Iris pigment epithelial cell (primary cell): ENCODE results near the gene BAAT.

Experiments used
- DNase-seq: peaks from one replicate; pipeline ENCODE4 v3.0.0-alpha.2; 2011; ENCODE audit warnings: low read depth

Gene BAAT

DNA sequence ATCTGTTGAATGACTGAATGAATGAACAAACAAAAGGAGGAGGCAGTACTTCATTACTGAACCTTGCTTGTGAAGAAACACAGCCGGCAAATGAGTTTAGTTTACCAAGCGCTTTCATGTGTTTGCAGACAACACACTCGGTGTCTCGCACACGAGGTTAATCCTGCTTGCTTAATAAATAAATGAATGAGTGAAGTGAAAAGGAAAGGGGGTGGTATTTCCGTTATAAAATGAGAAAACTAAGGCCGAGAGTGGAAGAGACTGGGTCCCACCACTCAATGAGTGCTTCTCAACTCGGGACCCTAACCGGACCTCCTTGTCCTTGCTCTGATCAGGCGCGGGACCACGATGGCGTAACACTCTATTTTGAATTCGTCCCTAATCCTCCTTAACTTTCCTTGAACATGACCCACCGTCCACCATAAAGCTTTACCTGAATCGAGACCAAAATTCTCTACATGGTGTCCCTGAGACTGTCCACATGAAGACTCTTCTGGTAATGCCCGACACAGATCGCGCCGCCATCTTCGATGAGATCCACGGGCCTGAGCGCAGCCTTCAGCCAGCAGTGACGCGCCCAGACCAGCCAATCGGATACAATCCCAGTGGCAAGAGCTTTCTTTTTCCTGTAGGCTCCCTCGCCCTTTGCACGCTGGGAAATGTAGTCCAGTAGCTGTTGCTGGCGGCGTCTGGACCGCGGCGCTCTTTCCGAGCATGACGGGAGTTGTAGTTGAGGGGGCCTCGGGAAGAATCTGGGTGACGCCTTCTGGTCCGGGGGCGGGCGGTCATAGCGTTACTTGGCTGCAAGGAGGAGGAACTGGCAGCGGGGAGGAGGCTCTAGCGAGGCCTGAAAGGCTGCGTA, 13.5 kb upstream of the BAAT start, which contains the start of the genes MRPL50 and ZNF189:
Gene MRPL50, minus strand, starts transcription at position 551 of the 862 bp plus-strand sequence. Its CDS starts 26 bp downstream, at position 525.
Gene ZNF189, plus strand, starts transcription at position 784 of the 862 bp plus-strand sequence. CDS start 306 bp downstream, outside the sequence.
- DNase-seq: peak; percentile 100

GRCh38 chr9:101397746-101398067, 12.9 kb upstream of the BAAT start:
- no peak for DNase-seq

GRCh38 chr9:101394687-101395086, 9.9 kb upstream of the BAAT start:
- DNase-seq: no peak

DNA sequence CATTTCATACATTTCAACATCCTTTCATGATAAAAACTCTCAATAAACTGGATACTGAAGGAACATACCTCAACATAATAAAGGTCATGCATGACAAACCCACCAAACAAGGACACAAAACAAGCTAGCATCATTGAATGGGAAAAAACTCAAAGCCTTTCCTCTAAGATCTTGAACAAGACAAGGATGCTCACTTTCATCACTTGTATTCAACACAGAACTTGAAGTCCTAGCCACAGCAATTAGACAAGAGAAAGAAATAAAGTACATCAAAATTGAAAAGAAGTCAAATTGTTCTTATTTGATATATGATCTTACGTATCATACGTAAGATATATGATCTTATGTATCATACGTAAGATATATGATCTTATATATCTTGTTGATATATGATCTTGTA, 8.3 kb upstream of the BAAT start:
- DNase-seq: no peak

- DNase-seq: no peak
Observed at GRCh38 chr9:101388507-101388993, 3.7 kb upstream of the BAAT start.

DNA sequence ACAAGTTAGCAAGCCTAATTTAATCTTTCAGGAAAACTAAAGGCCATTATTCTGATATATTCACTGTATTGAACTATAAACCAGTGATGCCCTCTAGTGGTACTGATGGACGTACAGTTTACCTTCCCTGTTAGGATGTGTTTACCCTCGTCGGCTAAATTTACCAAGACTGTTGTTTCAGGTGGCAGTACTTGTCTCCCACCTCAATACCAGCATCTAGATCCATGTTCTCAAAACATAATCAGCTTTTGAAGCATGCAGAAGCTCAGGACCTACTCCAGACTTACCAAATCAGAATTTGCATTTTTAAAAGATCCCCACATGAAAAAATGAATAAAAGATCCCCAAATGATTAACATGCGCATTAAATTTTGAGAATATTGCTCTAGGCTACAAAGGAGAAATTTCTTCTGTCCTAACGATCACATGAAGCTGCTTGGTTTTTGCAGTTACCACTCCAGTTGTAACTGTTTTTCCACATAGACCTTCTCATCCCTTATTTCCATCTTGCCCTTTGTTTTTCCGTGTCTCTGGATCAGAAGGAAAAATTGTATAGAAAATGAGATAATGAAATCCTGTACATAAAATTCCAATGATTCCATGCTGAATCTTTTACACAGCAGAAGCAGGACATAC, 3.2 kb upstream of the BAAT start:
- peak; percentile 49 for DNase-seq

DNA sequence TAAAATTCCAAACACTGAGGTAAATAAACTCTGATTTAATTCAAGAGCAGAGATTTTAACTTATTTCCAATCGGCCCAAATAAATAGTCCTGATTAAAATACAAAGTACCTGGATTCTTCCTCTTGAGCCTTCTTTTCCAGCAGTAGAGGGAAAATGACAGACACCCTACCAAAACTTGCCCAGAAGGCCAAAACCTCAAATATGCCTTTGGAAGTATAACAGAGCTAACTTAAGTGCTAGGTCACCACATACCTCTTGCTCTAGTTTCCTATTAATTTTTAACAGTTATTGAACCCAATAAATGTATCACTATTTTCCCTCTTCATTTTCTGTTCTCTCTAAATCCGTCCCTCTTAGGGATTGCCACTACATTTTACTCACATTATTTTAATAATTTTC, 1.4 kb downstream of the BAAT start:
- no peak for DNase-seq

DNA sequence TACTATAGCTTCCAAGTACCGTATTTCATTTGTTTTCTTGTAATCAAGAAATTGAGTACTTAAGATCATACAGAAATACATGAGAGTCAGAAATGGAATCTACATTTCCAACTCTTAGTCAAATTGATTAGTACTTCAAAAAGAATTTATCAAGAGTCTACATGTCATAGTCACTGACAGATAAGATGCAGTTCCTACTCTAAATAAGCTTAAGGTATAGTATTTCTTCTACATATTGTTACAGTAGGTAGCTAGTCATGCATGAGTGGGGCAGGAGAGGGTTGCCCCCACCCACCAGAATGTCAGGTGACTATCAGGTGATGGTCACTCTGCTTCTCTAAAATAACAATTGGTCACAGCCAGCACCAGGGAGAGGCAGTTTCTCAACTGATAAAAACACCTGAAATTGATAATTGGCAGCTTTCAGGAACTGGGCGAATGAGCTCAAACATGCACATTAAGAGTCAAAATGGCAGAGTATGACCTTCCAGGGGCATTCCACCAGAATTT, 2.9 kb downstream of the BAAT start:
- no peak for DNase-seq

GRCh38 chr9:101381118-101381517, 3.7 kb downstream of the BAAT start:
- no peak for DNase-seq

- DNase-seq: no peak
Observed at GRCh38 chr9:101380295-101380694, 4.5 kb downstream of the BAAT start.

- peak; percentile 64 for DNase-seq
Observed at GRCh38 chr9:101376111-101376848, 8.5 kb downstream of the BAAT start.

GRCh38 chr9:101375546-101375945, 9.3 kb downstream of the BAAT start:
- DNase-seq: no peak

DNA sequence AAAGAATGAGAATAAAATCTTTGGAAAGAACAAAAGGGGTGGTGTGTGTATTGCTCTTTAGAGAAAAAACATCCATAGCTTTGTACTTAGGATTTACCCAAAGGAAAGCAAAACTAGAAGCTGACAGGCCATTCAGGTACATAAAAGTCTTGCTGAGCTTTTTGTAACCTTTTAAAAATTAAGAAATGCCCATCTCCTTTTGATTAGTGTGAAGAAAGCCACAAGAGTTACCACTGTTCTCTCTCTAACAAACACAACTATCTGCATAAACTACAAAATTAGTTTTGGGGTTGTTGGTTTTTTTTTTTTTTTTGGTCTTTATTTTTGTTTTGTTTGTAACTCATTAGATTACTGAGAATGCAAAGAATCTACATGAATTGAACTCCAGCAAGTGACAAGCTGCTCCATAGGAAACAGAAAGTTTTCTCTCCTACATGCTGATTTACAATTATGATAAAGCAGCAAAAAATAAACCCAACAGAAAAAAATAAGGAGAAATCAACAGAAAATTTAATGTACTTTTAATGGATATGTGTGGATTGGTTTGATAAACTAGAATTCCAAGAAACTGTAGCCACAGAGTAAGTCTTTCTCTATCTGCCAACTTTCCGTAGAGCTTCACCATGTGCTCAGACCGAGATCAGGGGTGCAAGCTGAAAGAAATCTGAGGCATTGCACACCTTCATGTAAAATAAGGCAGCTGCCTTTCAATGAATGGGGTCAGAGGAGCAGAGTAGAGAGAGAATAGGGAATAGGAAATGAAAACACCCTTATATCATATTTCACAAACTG, 12.3 kb downstream of the BAAT start:
- DNase-seq: no peak

- no peak for DNase-seq
Observed at GRCh38 chr9:101371813-101372212, 13.0 kb downstream of the BAAT start.

GRCh38 chr9:101369884-101370531, 14.8 kb downstream of the BAAT start:
- DNase-seq: no peak

DNA sequence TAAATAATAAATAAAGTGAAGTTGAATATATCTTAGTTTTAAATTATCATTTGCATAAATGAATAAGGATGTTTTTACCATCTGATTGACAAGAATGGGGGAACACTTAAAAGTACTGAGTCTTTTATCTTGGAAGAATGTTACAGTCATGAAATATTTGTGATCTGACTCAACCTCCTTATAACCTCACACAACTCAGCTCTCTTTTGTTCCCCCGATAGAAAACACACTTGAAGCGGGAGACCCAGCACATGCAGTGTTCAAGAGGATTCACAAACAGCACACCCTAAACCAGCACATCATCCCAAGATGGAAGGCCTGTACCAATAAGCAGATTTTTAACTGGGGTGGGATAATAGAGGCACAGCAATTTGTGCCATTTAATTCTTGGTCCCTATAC, 15.5 kb downstream of the BAAT start:
- peak; percentile 47 for DNase-seq

DNA sequence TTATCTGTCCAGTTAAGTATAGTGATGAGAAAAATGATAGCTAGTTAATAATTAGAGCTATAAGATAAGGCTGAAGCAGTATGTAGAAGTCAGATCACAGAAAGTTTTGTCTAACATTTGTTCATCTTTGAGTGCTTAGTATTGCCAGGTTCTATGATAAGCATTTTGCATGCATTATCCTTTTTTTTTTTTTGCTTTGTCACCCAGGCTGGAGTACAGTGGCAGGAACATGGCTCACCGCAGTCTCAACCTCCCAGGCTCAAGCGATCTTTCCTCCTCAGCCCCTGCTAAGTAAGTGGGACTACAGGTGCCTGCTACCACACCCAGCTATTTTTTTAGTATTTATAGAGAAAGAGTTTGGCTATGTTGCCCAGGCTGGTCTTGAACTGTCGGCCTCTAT, 17.5 kb downstream of the BAAT start:
- no peak for DNase-seq

- DNase-seq: peak; percentile 1
Observed at GRCh38 chr9:101366038-101366756, 18.6 kb downstream of the BAAT start.

GRCh38 chr9:101365181-101365580, 19.6 kb downstream of the BAAT start:
- DNase-seq: no peak

GRCh38 chr9:101362450-101362849, 22.4 kb downstream of the BAAT start:
- no peak for DNase-seq
